Tongue (tissue), 2 donors: ENCODE data around the gene NPAS3. TPM values are rescaled to one million over a fixed set of nuclear protein-coding genes. Genes with fewer than 3 reads are reported as not detected.

ENCODE experiments used
- DNase-seq: peaks from one replicate; pipeline ENCODE4 v3.0.0-alpha.2; 2015
- total RNA-seq: library from RNA; depleted of rRNA; stranded (reverse); fragments of >200 nt; gene quantifications from one replicate; pipeline ENCODE4 v1.2.3, GENCODE V29; 2014

Gene NPAS3
- total RNA-seq, 1 donor from 2014 or later, result 4.4 TPM

DNA sequence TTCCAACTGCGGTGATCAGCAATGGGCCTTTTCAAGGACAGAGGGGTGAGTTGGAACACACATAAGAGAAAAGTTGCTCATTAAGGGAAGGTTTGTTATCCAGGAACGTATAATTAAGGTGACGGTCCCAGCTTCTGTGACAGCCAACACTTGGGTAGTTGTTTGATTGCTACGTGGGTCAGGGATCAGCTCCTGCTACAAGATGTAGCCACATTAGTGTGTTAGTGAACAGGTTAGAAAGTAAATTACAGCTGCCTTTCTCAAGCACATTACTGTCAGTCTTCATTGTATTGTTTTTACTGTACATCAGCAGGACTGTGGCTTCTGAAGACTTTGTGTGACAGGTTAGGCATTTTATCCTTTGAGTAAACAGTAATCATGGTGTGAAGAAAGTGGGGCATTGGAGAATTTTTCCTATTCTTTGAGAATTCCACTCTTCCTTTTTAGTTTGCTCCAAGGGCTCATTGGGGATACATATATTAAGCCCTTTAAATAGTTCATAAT lies 781.7 kb downstream of the NPAS3 start:
- DNase-seq, result no peak

DNA sequence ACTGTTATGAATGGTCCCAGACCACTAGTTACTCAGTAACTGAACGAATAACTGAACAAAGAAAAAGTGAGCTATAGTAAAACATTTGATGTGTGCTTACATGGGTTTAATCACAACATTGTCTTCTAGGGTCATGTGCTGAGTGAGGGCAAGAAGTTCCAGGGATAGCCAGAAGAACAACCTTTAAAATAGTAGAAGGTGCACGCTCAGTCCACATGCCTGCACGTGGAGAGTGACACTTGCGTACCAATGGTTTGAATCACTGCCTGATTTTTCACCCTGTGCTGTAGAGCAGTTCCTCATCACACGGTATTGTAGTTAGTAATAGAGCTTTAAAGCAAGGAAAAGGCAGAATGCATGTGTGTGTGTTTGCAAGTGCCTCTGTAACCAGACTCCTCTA lies 788.0 kb downstream of the NPAS3 start:
- DNase-seq, result peak; percentile 6

- DNase-seq, result no peak
Observed at GRCh38 chr14:33727606-33728005, 788.9 kb downstream of the NPAS3 start.

DNA sequence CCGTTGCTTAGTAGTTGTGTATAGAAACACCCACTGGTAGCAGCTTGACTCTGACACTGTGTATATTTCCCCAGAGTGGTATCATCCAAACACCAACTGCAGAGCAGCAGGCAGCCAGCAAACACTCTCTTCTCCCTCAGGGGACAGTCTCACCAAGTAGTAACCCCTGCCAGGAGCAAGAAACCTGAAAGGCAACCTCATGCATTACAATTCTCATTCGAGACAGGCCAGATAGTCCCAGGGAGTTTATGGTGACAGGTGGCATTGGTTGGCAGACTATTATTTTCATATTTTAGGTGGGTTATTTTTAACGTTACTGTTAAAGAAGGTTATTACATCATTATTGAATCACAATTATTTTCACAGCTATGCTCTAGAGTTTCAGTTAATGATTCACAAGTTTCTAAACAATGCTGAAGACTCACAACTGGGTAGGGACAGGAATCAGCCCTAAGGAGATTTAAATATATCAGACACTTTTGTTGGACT lies 789.4 kb downstream of the NPAS3 start:
- peak; percentile 24 for DNase-seq

GRCh38 chr14:33730156-33730555 lies 791.5 kb downstream of the NPAS3 start:
- no peak for DNase-seq

DNA sequence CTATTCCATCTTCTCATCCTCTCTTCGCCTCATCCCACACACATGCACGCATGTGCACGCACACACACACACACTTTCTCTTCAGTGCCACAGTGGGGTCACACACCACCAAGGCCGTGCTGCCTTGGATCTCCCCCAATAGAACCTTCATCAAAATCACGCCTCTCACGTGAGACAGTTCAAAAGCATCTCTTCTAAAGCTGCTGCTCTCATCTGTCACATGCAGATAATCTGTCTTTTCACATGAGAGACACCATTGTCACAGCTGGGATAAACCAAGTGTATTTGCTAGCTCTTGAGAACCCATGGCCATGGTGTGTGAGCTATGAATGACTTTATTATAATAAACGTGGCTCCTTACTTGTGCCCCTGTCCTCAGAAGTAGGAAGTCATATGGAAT lies 793.5 kb downstream of the NPAS3 start:
- no peak for DNase-seq

GRCh38 chr14:33733310-33733709 lies 794.6 kb downstream of the NPAS3 start:
- no peak for DNase-seq

DNA sequence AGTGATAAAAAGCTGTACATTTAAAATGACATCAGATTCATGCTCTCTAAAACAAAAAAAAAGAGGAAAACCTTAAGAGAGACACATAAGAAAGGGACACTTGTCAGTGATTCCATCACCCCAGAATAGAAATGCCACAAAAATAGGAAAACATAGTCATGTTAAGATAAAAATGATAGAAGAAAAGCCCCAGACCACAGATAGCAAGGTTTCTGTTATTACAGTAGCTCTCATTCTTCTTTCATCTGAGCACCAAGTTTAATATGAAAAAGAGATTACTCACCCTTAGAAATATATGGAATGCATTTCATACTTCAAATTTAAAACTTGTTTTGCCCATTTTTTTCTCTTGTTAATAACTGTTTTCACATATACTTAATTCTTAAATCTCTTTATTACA lies 795.0 kb downstream of the NPAS3 start:
- no peak for DNase-seq

GRCh38 chr14:33734387-33734786 lies 795.7 kb downstream of the NPAS3 start:
- no peak for DNase-seq

- no peak for DNase-seq
Observed at GRCh38 chr14:33736299-33736825, 797.7 kb downstream of the NPAS3 start.

DNA sequence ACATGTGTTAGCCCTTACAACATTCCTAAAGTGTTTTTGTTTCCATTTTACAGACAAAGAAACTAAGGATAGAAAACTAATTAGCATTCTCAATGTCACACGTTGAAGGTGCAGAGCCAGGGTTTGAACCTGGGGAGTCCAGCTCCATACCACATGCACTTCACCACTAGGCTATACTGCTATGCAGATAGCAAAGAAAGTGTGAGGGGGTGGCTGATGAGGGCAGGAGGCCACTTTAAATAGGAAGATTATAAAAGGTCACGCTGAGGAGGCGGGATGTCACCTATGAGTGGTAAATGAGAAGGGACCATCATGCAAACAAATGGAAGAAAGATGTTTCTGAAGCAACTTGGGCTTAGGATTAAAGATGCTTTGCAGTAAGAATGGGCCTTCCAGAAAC lies 798.3 kb downstream of the NPAS3 start:
- no peak for DNase-seq

DNA sequence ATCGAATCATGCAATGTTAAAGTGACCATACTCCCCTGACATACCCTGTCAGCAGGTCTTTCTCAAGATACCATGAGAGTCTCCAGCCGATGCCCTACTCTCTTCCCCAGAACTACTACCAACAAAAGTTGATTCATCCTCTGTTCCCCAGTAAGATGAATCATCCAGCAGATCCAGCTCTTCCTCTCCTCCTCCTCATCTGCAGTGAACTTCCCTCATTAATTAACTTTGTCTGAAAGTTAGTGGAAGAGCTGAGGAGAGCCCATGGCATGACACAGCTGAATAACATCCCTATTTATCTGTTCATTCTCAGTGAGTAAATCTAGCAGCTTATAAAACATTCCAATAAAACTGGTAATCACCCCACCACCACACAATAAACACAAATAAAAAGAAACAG lies 798.8 kb downstream of the NPAS3 start:
- DNase-seq, result no peak

DNA sequence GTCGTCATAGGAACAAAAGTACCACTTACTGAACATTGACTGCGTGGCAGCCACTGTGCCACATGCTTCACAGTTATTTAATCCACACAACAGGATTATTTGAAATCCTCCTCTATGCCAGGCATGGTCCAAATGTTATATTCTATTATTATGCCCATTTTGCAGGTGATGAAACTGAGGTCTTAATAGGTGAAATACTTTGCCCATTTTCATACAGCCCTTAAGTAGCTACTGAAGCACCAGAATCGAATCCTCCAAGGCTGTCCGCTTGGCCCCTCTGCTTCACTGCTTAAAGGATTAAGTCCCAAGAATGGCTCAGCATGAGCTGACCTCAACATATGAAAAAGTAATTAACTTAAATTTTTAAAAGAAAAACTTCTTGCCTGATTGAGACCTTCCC lies 799.4 kb downstream of the NPAS3 start:
- DNase-seq, result no peak

GRCh38 chr14:33738491-33738890 lies 799.8 kb downstream of the NPAS3 start:
- DNase-seq, result no peak

DNA sequence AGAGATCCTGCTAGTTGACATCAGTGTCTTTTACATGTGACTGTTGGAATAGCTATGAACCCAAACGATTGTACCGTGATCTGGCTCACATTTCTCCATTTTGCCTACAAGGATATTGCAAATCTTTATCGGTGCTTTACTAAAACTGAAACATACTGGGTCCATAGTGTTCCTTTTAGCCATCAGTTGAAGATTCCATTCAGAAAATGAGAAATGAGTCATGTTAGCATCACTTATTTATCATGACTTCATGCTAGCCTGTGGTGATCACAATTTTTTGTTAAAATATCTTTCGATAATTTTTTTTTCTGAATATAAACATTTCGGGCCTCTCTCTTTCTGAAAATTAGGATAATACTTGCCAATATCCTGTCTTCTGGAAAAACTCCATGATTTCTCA lies 801.9 kb downstream of the NPAS3 start:
- no peak for DNase-seq

GRCh38 chr14:33742166-33742565 lies 803.5 kb downstream of the NPAS3 start:
- no peak for DNase-seq

- no peak for DNase-seq
Observed at GRCh38 chr14:33745163-33745562, 806.5 kb downstream of the NPAS3 start.

- no peak for DNase-seq
Observed at GRCh38 chr14:33747749-33748148, 809.1 kb downstream of the NPAS3 start.

DNA sequence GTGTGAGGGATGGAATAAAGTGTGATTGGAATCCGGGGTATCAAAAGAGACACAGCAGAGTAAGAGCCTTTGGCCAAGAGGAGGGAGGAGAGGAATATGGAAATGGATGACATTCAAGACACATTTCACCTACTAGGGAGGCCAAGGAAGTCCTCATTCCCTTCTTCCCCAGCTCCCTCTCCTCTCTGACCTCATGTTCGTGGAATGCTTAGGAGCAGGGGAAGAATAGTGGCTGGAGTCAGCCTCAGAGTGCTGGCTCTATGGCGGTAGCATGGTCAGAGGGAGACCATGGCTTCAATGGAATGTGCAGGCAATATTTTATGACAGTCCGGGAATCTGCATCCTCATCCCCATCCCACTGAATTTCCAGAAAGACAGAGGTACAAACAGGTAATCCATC lies 815.6 kb downstream of the NPAS3 start:
- no peak for DNase-seq

- DNase-seq, result no peak
Observed at GRCh38 chr14:33755358-33755757, 816.7 kb downstream of the NPAS3 start.

GRCh38 chr14:33756833-33757232 lies 818.2 kb downstream of the NPAS3 start:
- DNase-seq, result no peak

GRCh38 chr14:33758547-33758946 lies 819.9 kb downstream of the NPAS3 start:
- no peak for DNase-seq

DNA sequence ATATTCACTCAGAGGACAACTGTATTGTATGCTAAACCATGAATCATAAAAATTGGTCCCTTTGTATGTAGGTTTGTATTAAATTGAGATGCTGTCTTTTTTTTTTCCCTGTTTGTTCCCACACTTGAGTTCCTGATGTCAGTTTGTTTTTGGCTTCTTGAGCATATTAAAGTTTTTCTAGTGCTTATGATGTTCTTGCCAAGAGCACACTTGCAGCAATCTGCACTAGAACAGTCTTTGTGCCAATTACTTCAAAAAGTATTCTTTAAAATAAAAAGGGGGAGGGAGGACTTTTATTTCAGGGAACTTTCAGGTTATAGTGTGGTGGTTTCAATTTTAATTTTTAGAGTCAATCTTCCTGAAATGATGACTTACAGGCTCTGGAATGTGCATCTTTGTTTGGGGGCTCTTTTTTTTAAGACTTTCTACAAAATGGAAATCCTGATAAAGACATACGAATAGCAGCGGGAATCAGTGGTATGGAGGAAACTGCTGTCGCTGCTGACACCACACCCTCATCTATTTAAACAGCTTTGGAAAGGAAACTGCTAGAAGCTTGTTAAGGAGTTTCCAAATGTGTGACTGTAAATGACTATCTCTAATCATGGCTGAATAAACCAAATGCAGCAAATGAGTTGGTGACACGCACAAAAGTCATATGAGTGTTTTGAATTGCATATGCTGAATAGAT lies 823.6 kb downstream of the NPAS3 start:
- DNase-seq, result peak; percentile 25
